Thyroid gland (tissue), 4 donors: Measurements from ENCODE around the gene STK38L. TPM values are rescaled to one million over a fixed set of nuclear protein-coding genes. Genes with fewer than 3 reads are reported as not detected.

Experiments
- DNase-seq, 2 donors: peaks; one replicate each; pipeline ENCODE4 v3.0.0-alpha.2; 2019
- H3K27ac ChIP-seq, 3 donors: fragments of 200-600 bp; sonication (generic); 1 replicate in 2 of 3; 2 replicates in 1 of 3; pipeline ENCODE4 v1.5.1; 2016 to 2019; ENCODE audit warnings: mild to moderate bottlenecking in 1 of 3, moderate library complexity in 1 of 3
- H3K27me3 ChIP-seq: fragments of 200-600 bp; sonication (generic); one replicate; pipeline ENCODE4 v1.5.1; 2019
- H3K36me3 ChIP-seq, 2 donors: fragments of 200-600 bp; sonication (generic); one replicate each; pipeline ENCODE4 v1.5.1; 2016 to 2019
- H3K4me1 ChIP-seq, 2 donors: fragments of 200-600 bp; sonication (generic); one replicate each; pipeline ENCODE4 v1.5.1; 2017 to 2019
- H3K4me3 ChIP-seq, 3 donors: fragments of 200-600 bp; sonication (generic); replicated peaks in 1 of 3; 1 replicate in 2 of 3; 2 replicates in 1 of 3; pipeline ENCODE4 v1.5.1; 2016; ENCODE audit warnings: mild to moderate bottlenecking in 1 of 3
- H3K9me3 ChIP-seq: fragments of 200-600 bp; sonication (generic); one replicate; pipeline ENCODE4 v1.5.1; 2017
- CTCF ChIP-seq, 6 experiments: fragments of 200-600 bp in 3 of 6; fragments of 450-650 bp in 3 of 6; sonication (generic) in 3 of 6; IDR thresholded peaks; one replicate each; pipeline ENCODE4 v1.5.1; 2016 to 2019; ENCODE audit warnings: antibody characterized with exemption in 6 of 6, mild to moderate bottlenecking in 2 of 6, inconsistent platforms in 1 of 6, moderate library complexity in 1 of 6
- POLR2A ChIP-seq, 2 donors: fragments of 450-650 bp; IDR thresholded peaks; one replicate each; pipeline ENCODE4 v1.6.1; 2017; ENCODE audit warnings: antibody characterized with exemption in 2 of 2, mild to moderate bottlenecking in 2 of 2, moderate library complexity in 1 of 2
- WGBS, 2 donors: methylation state at CpG; one replicate each; pipeline ENCODE4 v1.1.5; 2017; 5-methylcytosine and 5-hydroxymethylcytosine counted together
- intact Hi-C: fragments of 100-400 bp; cut with DNase I; formaldehyde crosslinking; loops from one replicate; pipeline ENCODE4 v1.15.1; 2023
- total RNA-seq, 4 donors: library from RNA; depleted of rRNA; stranded (reverse); fragments of >200 nt; gene quantifications; one replicate each; pipeline ENCODE4 v1.2.3, GENCODE V29; 2016

STK38L gene
- total RNA-seq, 4 donors from 2014 or later, result 20.1 to 42.2 (median 27.0) TPM

GRCh38 chr12:27342536-27342935 lies 98.5 kb downstream of the STK38L start:
- intact Hi-C loops, result no loop called here
- no peak for TF ChIP-seq CTCF (IDR thresholded peaks at IDR 0.05)
- TF ChIP-seq POLR2A (IDR thresholded peaks at IDR 0.05), result no peak
- no peaks in the 10 kb centered on the region for H3K36me3 ChIP-seq
- no peak overlapping the region for H3K4me3 ChIP-seq
- 93 to 94% methylated on average over 2 of the region's 2 CpGs for WGBS, 2 donors
- no peak overlapping the region for H3K27ac ChIP-seq
- DNase-seq, result no peak
- H3K4me1 ChIP-seq, result no peaks in the 10 kb centered on the region
- H3K27me3 ChIP-seq, result no peaks in the 10 kb centered on the region
- no peaks in the 10 kb centered on the region for H3K9me3 ChIP-seq

GRCh38 chr12:27343255-27344000 lies 99.3 kb downstream of the STK38L start:
- DNase-seq, result no peak
- TF ChIP-seq POLR2A (IDR thresholded peaks at IDR 0.05) (no peak), CTCF (IDR thresholded peaks at IDR 0.05) (no peak)

GRCh38 chr12:27344246-27344645 lies 100.2 kb downstream of the STK38L start:
- TF ChIP-seq POLR2A (IDR thresholded peaks at IDR 0.05) (no peak), CTCF (IDR thresholded peaks at IDR 0.05) (no peak)
- H3K27ac ChIP-seq, result no peak overlapping the region
- WGBS, 2 donors, result 59 to 95% methylated on average over 2 of the region's 2 CpGs

More at GRCh38 chr12:27343255-27344000, 99.3 kb downstream of the STK38L start:
- Histone ChIP-seq H3K4me1 (no peaks in the 10 kb centered on the region), H3K27me3 (no peaks in the 10 kb centered on the region), H3K9me3 (no peaks in the 10 kb centered on the region), H3K27ac (no peak overlapping the region), H3K36me3 (no peaks in the 10 kb centered on the region), H3K4me3 (no peak overlapping the region)
- intact Hi-C loops, result no loop called here
- WGBS, 2 donors, result 91 to 96% methylated on average over 5 of the region's 5 CpGs

GRCh38 chr12:27344760-27345159 lies 100.7 kb downstream of the STK38L start:
- Histone ChIP-seq H3K27ac (no peak overlapping the region), H3K4me1 (no peaks in the 10 kb centered on the region), H3K27me3 (no peaks in the 10 kb centered on the region), H3K9me3 (no peaks in the 10 kb centered on the region), H3K36me3 (no peaks in the 10 kb centered on the region), H3K4me3 (no peak overlapping the region)
- intact Hi-C loops, result no loop called here
- no peak for DNase-seq
- 62 to 86% methylated on average over 3 of the region's 3 CpGs for WGBS, 2 donors
- TF ChIP-seq POLR2A (IDR thresholded peaks at IDR 0.05) (no peak), CTCF (IDR thresholded peaks at IDR 0.05) (no peak)

More at GRCh38 chr12:27344246-27344645, 100.2 kb downstream of the STK38L start:
- no peak for DNase-seq
- Histone ChIP-seq H3K4me3 (no peak overlapping the region), H3K9me3 (no peaks in the 10 kb centered on the region), H3K36me3 (no peaks in the 10 kb centered on the region), H3K27me3 (no peaks in the 10 kb centered on the region), H3K4me1 (no peaks in the 10 kb centered on the region)
- intact Hi-C loops, result no loop called here

- TF ChIP-seq CTCF (IDR thresholded peaks at IDR 0.05), result no peak
- TF ChIP-seq POLR2A (IDR thresholded peaks at IDR 0.05), result no peak
- Histone ChIP-seq H3K27me3 (no peaks in the 10 kb centered on the region), H3K9me3 (no peaks in the 10 kb centered on the region), H3K4me1 (no peaks in the 10 kb centered on the region), H3K27ac (no peak overlapping the region), H3K4me3 (no peak overlapping the region), H3K36me3 (no peaks in the 10 kb centered on the region)
- peak in 1 of 2 donors; percentile 3 for DNase-seq
- WGBS, 2 donors, result 38 to 43% methylated on average over 4 of the region's 4 CpGs
- intact Hi-C loops, result no loop called here
Observed at GRCh38 chr12:27345376-27345775, 101.3 kb downstream of the STK38L start.
